Thyroid gland (tissue), 4 donors: ENCODE data around the gene PKNOX2. TPM values are rescaled to one million over a fixed set of nuclear protein-coding genes. Genes with fewer than 3 reads are reported as not detected.

Experiments used
- DNase-seq, 2 donors: peaks; one replicate each; pipeline ENCODE4 v3.0.0-alpha.2; 2019
- H3K27ac ChIP-seq, 3 donors: fragments of 200-600 bp; sonication (generic); 1 replicate in 2 of 3; 2 replicates in 1 of 3; pipeline ENCODE4 v1.5.1; 2016 to 2019; ENCODE audit warnings: mild to moderate bottlenecking in 1 of 3, moderate library complexity in 1 of 3
- H3K27me3 ChIP-seq: fragments of 200-600 bp; sonication (generic); one replicate; pipeline ENCODE4 v1.5.1; 2019
- H3K36me3 ChIP-seq, 2 donors: fragments of 200-600 bp; sonication (generic); one replicate each; pipeline ENCODE4 v1.5.1; 2016 to 2019
- H3K4me1 ChIP-seq, 2 donors: fragments of 200-600 bp; sonication (generic); one replicate each; pipeline ENCODE4 v1.5.1; 2017 to 2019
- H3K4me3 ChIP-seq, 3 donors: fragments of 200-600 bp; sonication (generic); replicated peaks in 1 of 3; 1 replicate in 2 of 3; 2 replicates in 1 of 3; pipeline ENCODE4 v1.5.1; 2016; ENCODE audit warnings: mild to moderate bottlenecking in 1 of 3
- H3K9me3 ChIP-seq: fragments of 200-600 bp; sonication (generic); one replicate; pipeline ENCODE4 v1.5.1; 2017
- POLR2A ChIP-seq, 2 donors: fragments of 450-650 bp; IDR thresholded peaks; one replicate each; pipeline ENCODE4 v1.6.1; 2017; ENCODE audit warnings: antibody characterized with exemption in 2 of 2, mild to moderate bottlenecking in 2 of 2, moderate library complexity in 1 of 2
- WGBS, 2 donors: methylation state at CpG; one replicate each; pipeline ENCODE4 v1.1.5; 2017; 5-methylcytosine and 5-hydroxymethylcytosine counted together
- intact Hi-C: fragments of 100-400 bp; cut with DNase I; formaldehyde crosslinking; loops from one replicate; pipeline ENCODE4 v1.15.1; 2023
- total RNA-seq, 4 donors: library from RNA; depleted of rRNA; stranded (reverse); fragments of >200 nt; gene quantifications; one replicate each; pipeline ENCODE4 v1.2.3, GENCODE V29; 2016
- TF ChIP-seq, protein P1 (sequence below), 6 experiments: fragments of 200-600 bp in 3 of 6; fragments of 450-650 bp in 3 of 6; sonication (generic) in 3 of 6; IDR thresholded peaks; one replicate each; pipeline ENCODE4 v1.5.1; 2016 to 2019; ENCODE audit warnings: antibody characterized with exemption in 6 of 6, mild to moderate bottlenecking in 2 of 6, inconsistent platforms in 1 of 6, moderate library complexity in 1 of 6

Gene PKNOX2
- total RNA-seq, 4 donors from 2014 or later: 6.3 to 28.0 (median 18.7) TPM

DNA sequence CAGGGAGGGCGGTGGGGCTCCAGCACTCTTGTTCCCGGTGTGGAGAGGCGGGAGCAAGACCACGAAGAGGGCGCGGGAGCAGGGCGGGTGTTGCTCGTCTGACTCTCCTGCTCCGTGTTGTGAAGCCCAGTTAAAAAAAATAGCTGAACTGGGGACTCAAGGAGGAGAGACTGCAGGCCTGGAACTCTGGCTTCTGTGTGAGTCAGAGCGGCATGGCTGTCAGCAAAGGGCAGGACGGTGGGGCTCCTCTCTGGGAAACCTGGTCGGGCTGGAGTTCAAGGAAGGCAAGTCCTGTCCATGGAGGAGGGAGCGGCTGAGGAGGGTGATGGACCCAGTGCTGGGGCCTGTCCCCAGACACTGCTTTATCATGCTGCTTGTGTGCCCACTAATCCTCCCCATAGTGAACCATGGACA lies 179.2 kb downstream of the PKNOX2 start:
- Histone ChIP-seq H3K27me3 (no peaks in the 10 kb centered on the region), H3K27ac (peak overlapping the region in 1 of 3 donors; percentile 91), H3K4me3 (no peak overlapping the region), H3K4me1 (peaks cover 23 to 49% of the 10 kb centered on the region in 2 donors), H3K36me3 (no peaks in the 10 kb centered on the region), H3K9me3 (no peaks in the 10 kb centered on the region)
- DNase-seq: peak; percentile 29 to 35
- intact Hi-C loops: no loop called here
- WGBS, 2 donors: 81 to 82% methylated on average over 13 of the region's 13 CpGs
- TF ChIP-seq, protein P1, sequence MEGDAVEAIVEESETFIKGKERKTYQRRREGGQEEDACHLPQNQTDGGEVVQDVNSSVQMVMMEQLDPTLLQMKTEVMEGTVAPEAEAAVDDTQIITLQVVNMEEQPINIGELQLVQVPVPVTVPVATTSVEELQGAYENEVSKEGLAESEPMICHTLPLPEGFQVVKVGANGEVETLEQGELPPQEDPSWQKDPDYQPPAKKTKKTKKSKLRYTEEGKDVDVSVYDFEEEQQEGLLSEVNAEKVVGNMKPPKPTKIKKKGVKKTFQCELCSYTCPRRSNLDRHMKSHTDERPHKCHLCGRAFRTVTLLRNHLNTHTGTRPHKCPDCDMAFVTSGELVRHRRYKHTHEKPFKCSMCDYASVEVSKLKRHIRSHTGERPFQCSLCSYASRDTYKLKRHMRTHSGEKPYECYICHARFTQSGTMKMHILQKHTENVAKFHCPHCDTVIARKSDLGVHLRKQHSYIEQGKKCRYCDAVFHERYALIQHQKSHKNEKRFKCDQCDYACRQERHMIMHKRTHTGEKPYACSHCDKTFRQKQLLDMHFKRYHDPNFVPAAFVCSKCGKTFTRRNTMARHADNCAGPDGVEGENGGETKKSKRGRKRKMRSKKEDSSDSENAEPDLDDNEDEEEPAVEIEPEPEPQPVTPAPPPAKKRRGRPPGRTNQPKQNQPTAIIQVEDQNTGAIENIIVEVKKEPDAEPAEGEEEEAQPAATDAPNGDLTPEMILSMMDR (IDR thresholded peaks at IDR 0.05): no peak
- no peak for TF ChIP-seq POLR2A (IDR thresholded peaks at IDR 0.05)

DNA sequence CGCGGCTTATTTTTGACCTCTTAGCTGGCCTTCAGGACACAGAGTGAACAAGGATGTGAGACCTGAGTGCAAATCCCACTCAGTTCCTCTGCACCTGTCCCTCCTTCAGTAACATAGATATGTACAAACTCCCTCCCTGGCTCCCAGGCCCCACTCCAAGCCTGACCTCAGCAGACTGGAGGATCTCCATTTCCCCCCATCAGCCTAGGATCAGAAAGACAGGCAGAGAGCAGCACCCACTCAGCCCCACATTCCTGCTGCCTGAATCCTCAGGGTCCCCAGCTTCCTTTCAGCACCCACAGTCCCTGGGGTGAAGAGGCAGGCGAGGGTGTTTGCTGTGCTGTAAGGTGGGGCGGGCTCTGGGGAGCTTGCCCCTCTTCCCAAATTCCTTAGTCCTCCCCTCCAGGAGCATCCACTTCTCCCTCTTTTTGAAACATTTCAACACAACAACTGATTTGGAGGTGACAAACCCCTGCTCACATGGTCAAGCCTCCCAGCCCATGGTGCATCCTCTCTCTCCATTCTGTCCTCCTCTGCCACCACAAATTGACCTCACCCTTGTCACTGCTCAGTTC lies 180.4 kb downstream of the PKNOX2 start:
- DNase-seq: no peak
- WGBS, 2 donors: 94 to 96% methylated on average over 4 of the region's 4 CpGs
- peaks cover 23 to 52% of the 10 kb centered on the region in 2 donors for H3K4me1 ChIP-seq
- H3K27ac ChIP-seq: peak overlapping the region; percentile 14 to 77 (median 63)
- H3K27me3 ChIP-seq: no peaks in the 10 kb centered on the region
- no peak overlapping the region for H3K4me3 ChIP-seq
- intact Hi-C loops: loop anchor here (5.0 kb wide), 1 partner anchor 183 kb away; the partner anchor contains the start of gene PKNOX2
- TF ChIP-seq, protein P1 (IDR thresholded peaks at IDR 0.05): no peak
- H3K9me3 ChIP-seq: no peaks in the 10 kb centered on the region
- H3K36me3 ChIP-seq: no peaks in the 10 kb centered on the region

DNA sequence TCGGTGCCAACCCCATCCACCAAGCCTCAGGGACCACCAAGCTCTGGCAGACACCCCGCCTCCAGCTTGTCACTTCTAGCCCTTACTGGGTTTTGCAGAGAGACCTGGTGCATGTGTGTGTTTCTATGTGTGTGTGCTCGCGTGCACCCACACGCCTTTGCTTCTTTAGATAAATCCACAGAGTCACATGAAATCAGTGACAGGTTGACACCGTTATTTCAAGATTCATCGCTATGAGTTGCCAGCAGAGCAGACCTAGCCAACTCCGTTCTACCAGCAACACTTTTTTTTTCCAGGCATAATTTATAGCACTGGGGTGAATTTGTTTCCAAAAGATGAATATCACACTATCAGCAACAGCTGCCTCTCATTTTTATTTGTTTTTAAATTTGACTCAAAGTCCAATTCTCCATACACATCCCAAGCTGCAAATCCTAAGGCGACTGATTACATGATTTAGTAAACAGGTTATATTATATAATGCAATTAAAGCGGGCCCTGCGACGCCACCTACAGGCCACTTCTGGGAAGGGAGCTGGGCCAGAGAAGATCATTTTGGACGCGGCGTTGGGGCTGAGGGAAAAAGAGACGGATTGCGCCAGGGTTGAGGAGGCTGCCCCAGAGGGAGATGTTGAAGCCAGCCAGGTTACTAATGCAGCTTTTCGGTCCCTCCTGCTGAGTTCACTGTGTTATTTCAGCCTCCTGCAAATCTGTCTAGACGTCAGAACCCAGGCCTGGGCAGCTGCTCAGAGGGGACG lies 181.0 kb downstream of the PKNOX2 start:
- H3K4me1 ChIP-seq: peaks cover 23 to 52% of the 10 kb centered on the region in 2 donors
- no peak overlapping the region for H3K4me3 ChIP-seq
- intact Hi-C loops: loop anchor here (5.0 kb wide), 1 partner anchor 183 kb away; the partner anchor contains the start of gene PKNOX2
- H3K27me3 ChIP-seq: no peaks in the 10 kb centered on the region
- peak; percentile 87 to 89 for DNase-seq
- peak overlapping the region; percentile 14 to 77 (median 63) for H3K27ac ChIP-seq
- no peaks in the 10 kb centered on the region for H3K9me3 ChIP-seq
- 33 to 34% methylated on average over 20 of the region's 20 CpGs for WGBS, 2 donors
- TF ChIP-seq POLR2A (IDR thresholded peaks at IDR 0.05): no peak
- TF ChIP-seq, protein P1 (IDR thresholded peaks at IDR 0.05): peak; percentile 61 to 90 (median 86)
- H3K36me3 ChIP-seq: no peaks in the 10 kb centered on the region

DNA sequence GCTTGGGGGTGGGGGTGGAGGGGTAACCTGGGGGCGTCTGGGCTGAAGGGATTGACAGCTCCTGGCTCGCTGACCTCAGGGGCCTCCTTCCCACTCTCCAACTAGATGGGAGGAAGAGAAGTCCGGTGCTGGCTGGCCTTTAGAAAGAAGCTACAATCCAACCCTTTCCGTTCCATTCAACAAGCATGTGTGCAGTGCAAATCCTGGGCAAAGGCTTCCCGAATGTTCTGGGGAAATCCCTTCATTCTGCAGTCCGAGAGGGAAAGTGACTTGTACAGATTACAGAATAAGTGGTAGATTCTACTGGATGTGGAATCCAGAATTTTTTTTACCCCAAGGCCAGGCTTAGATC lies 181.6 kb downstream of the PKNOX2 start:
- no peaks in the 10 kb centered on the region for H3K9me3 ChIP-seq
- H3K27ac ChIP-seq: peak overlapping the region; percentile 6 to 77 (median 8)
- no peak for DNase-seq
- WGBS, 2 donors: 32 to 41% methylated on average over 6 of the region's 6 CpGs
- H3K27me3 ChIP-seq: no peaks in the 10 kb centered on the region
- H3K4me3 ChIP-seq: no peak overlapping the region
- intact Hi-C loops: loop anchor here (5.0 kb wide), 1 partner anchor 184 kb away; the partner anchor contains the start of gene PKNOX2
- TF ChIP-seq, protein P1 (IDR thresholded peaks at IDR 0.05): no peak
- TF ChIP-seq POLR2A (IDR thresholded peaks at IDR 0.05): no peak
- no peaks in the 10 kb centered on the region for H3K36me3 ChIP-seq
- H3K4me1 ChIP-seq: peaks cover 23 to 52% of the 10 kb centered on the region in 2 donors
